Fibroblast of mammary gland (primary cell): ENCODE data around the gene ELF1.
"Not testable (repeated sequence)": the region's sequence is repeated elsewhere in the genome, so short reads cannot be mapped to it uniquely, and the experiment has no call there.

ENCODE experiments used
- DNase-seq: peaks from one replicate; pipeline ENCODE4 v3.0.0-alpha.2; 2010; ENCODE audit warnings: low read depth
- H3K4me3 ChIP-seq: 2 replicates; pipeline ENCODE4 v1.5.1; 2011; ENCODE audit warnings: low read depth, mild to moderate bottlenecking, low read length, moderate library complexity; ENCODE audit not compliant: control insufficient read depth
- CTCF ChIP-seq: conservative IDR thresholded peaks from 2 replicates; pipeline ENCODE4 v1.5.1; 2011; ENCODE audit warnings: low read depth, low read length, inconsistent platforms; ENCODE audit not compliant: control insufficient read depth, insufficient read depth

Gene ELF1

GRCh38 chr13:41040584-41041334 lies 21.6 kb upstream of the ELF1 start:
- peak; percentile 22 for DNase-seq
- no peak overlapping the region for H3K4me3 ChIP-seq
- TF ChIP-seq CTCF = no peak

- no peak overlapping the region for H3K4me3 ChIP-seq
- no peak for DNase-seq
- TF ChIP-seq CTCF = no peak
Observed at GRCh38 chr13:41039746-41040145, 20.6 kb upstream of the ELF1 start.

GRCh38 chr13:41036557-41036956 lies 17.4 kb upstream of the ELF1 start:
- DNase-seq, H3K4me3 ChIP-seq: not testable (repeated sequence)

- no peak overlapping the region for H3K4me3 ChIP-seq
- no peak for DNase-seq
- TF ChIP-seq CTCF = no peak
Observed at GRCh38 chr13:41034881-41035280, 15.8 kb upstream of the ELF1 start.

GRCh38 chr13:41034382-41034781 lies 15.3 kb upstream of the ELF1 start:
- TF ChIP-seq CTCF = no peak
- no peak for DNase-seq
- H3K4me3 ChIP-seq = no peak overlapping the region

DNA sequence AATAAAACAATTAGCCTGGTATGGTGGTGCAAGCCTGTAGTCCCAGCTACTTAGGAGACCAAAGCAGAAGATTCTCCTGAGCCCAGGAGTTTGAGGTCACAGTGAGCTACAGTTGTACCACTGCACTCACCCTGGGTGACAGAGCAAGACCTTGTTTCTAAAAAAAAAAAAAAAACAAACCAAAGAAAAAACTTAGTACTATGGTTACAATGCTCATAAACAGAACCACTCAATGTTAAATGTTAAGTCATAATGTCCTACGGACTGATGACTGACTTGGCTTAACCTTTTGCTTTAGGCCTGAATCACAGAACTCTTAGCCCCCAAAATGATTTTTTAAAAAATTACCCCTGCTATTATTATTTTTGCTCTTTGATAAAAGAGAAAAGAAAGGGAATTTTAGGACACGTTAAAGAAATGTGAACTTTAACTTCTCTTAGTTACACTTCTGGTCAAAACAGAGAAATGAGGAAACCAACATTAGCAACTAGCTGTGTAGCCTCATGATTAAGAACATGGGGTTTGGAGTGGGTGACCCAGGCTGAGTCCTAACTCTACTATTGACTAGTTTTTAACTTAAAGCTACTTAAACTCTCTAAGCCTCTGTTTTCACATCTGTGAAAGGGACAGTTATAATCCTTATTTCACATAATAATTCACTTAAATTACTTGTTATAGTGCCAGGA lies 13.7 kb upstream of the ELF1 start:
- H3K4me3 ChIP-seq = no peak overlapping the region
- no peak for DNase-seq
- TF ChIP-seq CTCF = no peak

DNA sequence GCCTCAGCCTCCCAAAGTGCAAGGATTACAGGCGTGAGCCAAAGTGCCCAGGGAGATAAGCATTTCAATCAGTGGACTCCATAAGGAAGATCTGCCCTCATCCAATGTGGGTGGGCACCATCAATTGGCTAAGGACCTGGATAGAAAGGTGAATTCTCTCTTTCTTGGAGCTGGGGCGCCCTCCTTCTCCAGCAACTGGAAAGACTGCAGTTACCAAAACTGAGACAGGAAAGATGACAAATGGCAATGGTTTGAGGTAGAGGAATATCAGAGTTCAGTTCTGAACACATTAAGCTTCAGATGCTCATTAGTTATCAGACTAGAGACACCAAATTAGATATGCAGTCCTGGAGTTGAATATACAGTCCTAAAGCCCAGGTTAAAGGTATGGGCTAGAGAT lies 10.5 kb upstream of the ELF1 start:
- DNase-seq = no peak
- no peak overlapping the region for H3K4me3 ChIP-seq
- TF ChIP-seq CTCF = no peak
